Measurements from ENCODE around the gene OR10J1.
"Not testable (repeated sequence)": the region's sequence is repeated elsewhere in the genome, so short reads cannot be mapped to it uniquely, and the experiment has no call there.

The OR10J1 gene

GRCh38 chr1:159439422-159439821 is at the start of gene OR10J1:
Gene OR10J1, plus strand, starts transcription at chr1:159439722. Its CDS starts 70 bp downstream, at chr1:159439792.
- DNase-seq: no peak

GRCh38 chr1:159406821-159407220 is 32.7 kb upstream of the OR10J1 start:
- no peak for DNase-seq

GRCh38 chr1:159408862-159409400 is 30.6 kb upstream of the OR10J1 start:
- no peak for DNase-seq

GRCh38 chr1:159421821-159422220 is 17.7 kb upstream of the OR10J1 start:
- no peak for DNase-seq

GRCh38 chr1:159428536-159428935 is 11.0 kb upstream of the OR10J1 start:
- DNase-seq: no peak

GRCh38 chr1:159429074-159429861 is 10.3 kb upstream of the OR10J1 start:
- DNase-seq: no peak

GRCh38 chr1:159430985-159431384 is 8.5 kb upstream of the OR10J1 start:
- DNase-seq: no peak

GRCh38 chr1:159431904-159432303 is 7.6 kb upstream of the OR10J1 start, which contains the start of gene OR10J4:
Gene OR10J4, plus strand, starts transcription at chr1:159432204.
- DNase-seq: no peak

- DNase-seq: no peak
These were observed 3.1 kb upstream of the OR10J1 start for GRCh38 chr1:159436469-159436868.

GRCh38 chr1:159441360-159441759 is 1.8 kb downstream of the OR10J1 start:
- DNase-seq: no peak

- DNase-seq: no peak
These were observed 2.9 kb downstream of the OR10J1 start for GRCh38 chr1:159442428-159442827.

- no peak for DNase-seq
These were observed 3.7 kb downstream of the OR10J1 start for GRCh38 chr1:159443066-159443750.

GRCh38 chr1:159444511-159444910 is 5.0 kb downstream of the OR10J1 start:
- no peak for DNase-seq

GRCh38 chr1:159448181-159448580 is 8.7 kb downstream of the OR10J1 start:
- no peak for DNase-seq

GRCh38 chr1:159449605-159450004 is 10.1 kb downstream of the OR10J1 start:
- not testable (repeated sequence) for DNase-seq

GRCh38 chr1:159459551-159459950 is 20.0 kb downstream of the OR10J1 start:
- no peak for DNase-seq

GRCh38 chr1:159465191-159465603 is 25.7 kb downstream of the OR10J1 start:
- no peak for DNase-seq

GRCh38 chr1:159468321-159468720 is 28.8 kb downstream of the OR10J1 start:
- DNase-seq: no peak

GRCh38 chr1:159469921-159470533 is 30.5 kb downstream of the OR10J1 start:
- no peak for DNase-seq

GRCh38 chr1:159473335-159473734 is 33.8 kb downstream of the OR10J1 start:
- DNase-seq: no peak

- DNase-seq: no peak
These were observed 35.4 kb downstream of the OR10J1 start for GRCh38 chr1:159474926-159475325.

GRCh38 chr1:159483501-159483900 is 44.0 kb downstream of the OR10J1 start:
- DNase-seq: no peak

Data from DMS153 (cell line).